H9 (cell line): ENCODE data around the gene C11orf58. TPM values are rescaled to one million over a fixed set of nuclear protein-coding genes. Genes with fewer than 3 reads are reported as not detected.
A peak's percentile ranks its signal among the peaks of the same experiment; 100 is the strongest.

Source experiments
- DNase-seq: peaks from one replicate; pipeline ENCODE4 v3.0.0-alpha.2; 2017
- H2AFZ ChIP-seq: one replicate; pipeline ENCODE4 v1.6.1; 2013; ENCODE audit warnings: mild to moderate bottlenecking, low read length, control low read depth, moderate library complexity
- H2AK5ac ChIP-seq: 2 replicates; pipeline ENCODE4 v1.6.1; 2013; ENCODE audit warnings: low read length, control low read depth, mixed read lengths; ENCODE audit not compliant: insufficient read length
- H2BK120ac ChIP-seq: one replicate; pipeline ENCODE4 v1.6.1; 2013; ENCODE audit warnings: low read depth, mild to moderate bottlenecking, low read length, control low read depth, inconsistent platforms; ENCODE audit not compliant: poor library complexity, severe bottlenecking
- H2BK12ac ChIP-seq: 2 replicates; pipeline ENCODE4 v1.6.1; 2013; ENCODE audit warnings: low read length, control low read depth, mixed read lengths, low read depth; ENCODE audit not compliant: insufficient read length
- H2BK15ac ChIP-seq: 2 replicates; pipeline ENCODE4 v1.6.1; 2013; ENCODE audit warnings: low read depth, low read length, control low read depth
- H2BK20ac ChIP-seq: one replicate; pipeline ENCODE4 v1.6.1; 2013; ENCODE audit warnings: low read depth, mild to moderate bottlenecking, low read length, control low read depth, inconsistent platforms; ENCODE audit not compliant: poor library complexity, severe bottlenecking
- H2BK5ac ChIP-seq: 2 replicates; pipeline ENCODE4 v1.6.1; 2013; ENCODE audit warnings: low read length, control low read depth, mixed read lengths; ENCODE audit not compliant: insufficient read length
- H3K14ac ChIP-seq: 2 replicates; pipeline ENCODE4 v1.6.1; 2013; ENCODE audit warnings: low read length, control low read depth; ENCODE audit not compliant: insufficient read depth
- H3K18ac ChIP-seq: 2 replicates; pipeline ENCODE4 v1.6.1; 2013; ENCODE audit warnings: low read depth, mild to moderate bottlenecking, mixed read lengths, low read length, control low read depth; ENCODE audit not compliant: insufficient read length
- H3K23ac ChIP-seq: 2 replicates; pipeline ENCODE4 v1.6.1; 2013; ENCODE audit warnings: low read length, control low read depth, mixed read lengths, low read depth; ENCODE audit not compliant: insufficient read length
- H3K23me2 ChIP-seq: 2 replicates; pipeline ENCODE4 v1.6.1; 2013; ENCODE audit warnings: low read depth, mild to moderate bottlenecking, mixed read lengths, low read length, control low read depth; ENCODE audit not compliant: insufficient read length, poor library complexity, severe bottlenecking
- H3K27ac ChIP-seq: 2 replicates; pipeline ENCODE4 v1.5.1; 2013; ENCODE audit warnings: low read length, control low read depth, mixed read lengths, low read depth; ENCODE audit not compliant: insufficient read length
- H3K27me3 ChIP-seq: 2 replicates; pipeline ENCODE4 v1.6.1; 2013; ENCODE audit warnings: low read length, control low read depth, inconsistent platforms; ENCODE audit not compliant: insufficient read depth
- H3K4ac ChIP-seq: 2 replicates; pipeline ENCODE4 v1.6.1; 2013; ENCODE audit warnings: low read depth, mild to moderate bottlenecking, control low read depth, inconsistent platforms, low read length, moderate library complexity
- H3K4me1 ChIP-seq: 2 replicates; pipeline ENCODE4 v1.6.1; 2013; ENCODE audit warnings: low read length, control low read depth, inconsistent platforms; ENCODE audit not compliant: insufficient read depth
- H3K4me2 ChIP-seq: 2 replicates; pipeline ENCODE4 v1.6.1; 2013; ENCODE audit warnings: low read length, control low read depth, mixed read lengths; ENCODE audit not compliant: insufficient read length, insufficient read depth
- H3K56ac ChIP-seq: 2 replicates; pipeline ENCODE4 v1.6.1; 2013; ENCODE audit warnings: low read depth, mild to moderate bottlenecking, mixed read lengths, low read length, control low read depth; ENCODE audit not compliant: insufficient read length
- H3K79me1 ChIP-seq: 2 replicates; pipeline ENCODE4 v1.6.1; 2013; ENCODE audit warnings: low read depth, mild to moderate bottlenecking, moderate library complexity, low read length, control low read depth, inconsistent platforms; ENCODE audit not compliant: insufficient read depth, poor library complexity, severe bottlenecking
- H3K79me2 ChIP-seq: 2 replicates; pipeline ENCODE4 v1.6.1; 2013; ENCODE audit warnings: low read length, control low read depth, inconsistent platforms; ENCODE audit not compliant: insufficient read depth
- H3K9ac ChIP-seq: 2 replicates; pipeline ENCODE4 v1.6.1; 2013; ENCODE audit warnings: low read length, control low read depth, mixed read lengths; ENCODE audit not compliant: insufficient read length; ENCODE audit errors: extremely low read depth
- H3K9me3 ChIP-seq: one replicate; pipeline ENCODE4 v1.6.1; 2013; ENCODE audit warnings: low read depth, low read length, inconsistent platforms; ENCODE audit not compliant: control insufficient read depth
- H3T11ph ChIP-seq: one replicate; pipeline ENCODE4 v1.6.1; 2013; ENCODE audit warnings: mild to moderate bottlenecking, low read length, control low read depth, inconsistent platforms
- H4K20me1 ChIP-seq: one replicate; pipeline ENCODE4 v1.6.1; 2013; ENCODE audit not compliant: control insufficient read depth, insufficient read length, insufficient read depth
- H4K5ac ChIP-seq: 2 replicates; pipeline ENCODE4 v1.6.1; 2013; ENCODE audit warnings: low read depth, mild to moderate bottlenecking, mixed read lengths, low read length, control low read depth; ENCODE audit not compliant: insufficient read length
- H4K8ac ChIP-seq: replicated peaks from 2 replicates; pipeline ENCODE4 v1.6.1; 2013; ENCODE audit warnings: low read length, control low read depth, mixed read lengths, low read depth; ENCODE audit not compliant: insufficient read length
- H4K91ac ChIP-seq: 2 replicates; pipeline ENCODE4 v1.6.1; 2013; ENCODE audit warnings: low read depth, mild to moderate bottlenecking, moderate library complexity, mixed read lengths, low read length, control low read depth; ENCODE audit not compliant: insufficient read length
- H3K27ac Mint-ChIP-seq, 3 experiments: 2 replicates in 2 of 3; 3 replicates in 1 of 3; pipeline ENCODE4 v1.8.0; 2020 to 2021; ENCODE audit warnings: mixed read lengths in 3 of 3, mild to moderate bottlenecking in 1 of 3, moderate library complexity in 1 of 3
- H3K27me3 Mint-ChIP-seq: 2 replicates; pipeline ENCODE4 v1.8.0; 2021; ENCODE audit warnings: low read depth, mild to moderate bottlenecking, moderate library complexity, mixed read lengths
- H3K36me3 Mint-ChIP-seq, 3 experiments: 2 replicates in 2 of 3; 3 replicates in 1 of 3; pipeline ENCODE4 v1.8.0; 2020 to 2021; ENCODE audit warnings: low read depth in 3 of 3, mixed read lengths in 3 of 3; ENCODE audit not compliant: insufficient read depth in 1 of 3
- H3K4me1 Mint-ChIP-seq, 2 experiments: 2 replicates each; pipeline ENCODE4 v1.8.0; 2020; ENCODE audit warnings: mixed read lengths in 2 of 2
- H3K4me3 Mint-ChIP-seq, 2 experiments: 2 replicates in 1 of 2; 3 replicates in 1 of 2; pipeline ENCODE4 v1.8.0; 2020 to 2021; ENCODE audit warnings: mild to moderate bottlenecking in 2 of 2, mixed read lengths in 2 of 2, moderate library complexity in 1 of 2
- H3K9me3 Mint-ChIP-seq, 2 experiments: 2 replicates in 1 of 2; 3 replicates in 1 of 2; pipeline ENCODE4 v1.8.0; 2020; ENCODE audit warnings: mild to moderate bottlenecking in 2 of 2, mixed read lengths in 2 of 2, moderate library complexity in 1 of 2
- WGBS: extraction: QIAGEN DNeasy Blood & Tissue Kit; methylation state at CpG from one replicate; pipeline ENCODE4 v1.1.7; 2013; ENCODE audit warnings: missing lambda C conversion rate, low lambda C conversion rate, mixed read lengths; ENCODE audit not compliant: insufficient read length; ENCODE audit errors: extremely low coverage; 5-methylcytosine and 5-hydroxymethylcytosine counted together
- total RNA-seq: library from RNA; stranded (reverse); gene quantifications from 2 replicates; pipeline ENCODE4 v1.2.1, GENCODE V29; 2021
- TF ChIP-seq, protein P1 (sequence below): fragments of 200-600 bp; sonication (generic); conservative IDR thresholded peaks from 3 replicates; pipeline ENCODE4 v1.8.0; 2021; ENCODE audit warnings: antibody characterized with exemption, mild to moderate bottlenecking

The C11orf58 gene
- total RNA-seq, 1 experiment from 2014 or later, result 169 TPM

DNA sequence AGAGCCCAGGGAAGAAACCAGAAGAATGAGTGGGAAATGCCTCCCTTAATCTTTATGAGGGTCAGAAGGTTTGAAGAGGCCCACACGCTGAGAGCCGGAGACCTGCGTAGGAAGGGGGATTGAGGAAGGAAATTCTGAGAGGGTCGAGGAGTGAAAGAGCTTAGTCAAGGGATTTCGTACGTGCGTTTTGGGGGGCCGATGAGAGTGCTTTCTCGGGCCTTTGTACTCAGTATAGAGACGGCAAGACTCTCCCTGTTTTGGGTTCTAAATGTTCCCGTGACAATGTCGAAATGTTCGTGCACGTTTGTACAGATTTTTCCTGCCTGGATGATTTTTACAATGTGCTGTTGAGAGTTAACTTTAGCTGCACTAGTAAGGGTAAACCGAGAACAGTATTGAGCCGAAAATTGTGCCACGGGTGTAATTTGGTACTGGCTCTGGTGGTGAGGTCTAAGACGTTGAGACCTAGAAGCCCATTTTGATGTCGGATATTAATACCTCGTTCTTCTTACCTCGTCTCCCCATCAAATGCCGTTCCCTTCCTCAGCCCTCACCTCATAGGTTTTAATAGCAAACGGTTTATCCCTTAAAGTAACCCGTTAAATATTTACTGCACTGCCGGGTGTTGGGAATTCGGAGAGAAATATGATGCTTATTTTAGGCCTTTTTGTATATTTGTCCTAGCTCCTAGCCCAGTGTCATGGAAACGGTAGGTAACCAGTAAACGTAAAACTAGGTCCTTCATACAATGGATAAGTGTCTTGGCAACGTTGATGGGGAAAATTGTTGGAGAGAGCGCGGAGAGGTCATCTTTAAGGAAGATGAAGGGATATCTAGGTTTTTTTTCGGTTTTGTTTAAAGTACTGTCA is 734 bp downstream of the C11orf58 start:
- H4K5ac ChIP-seq, result no peak overlapping the region
- H3K27ac ChIP-seq, result no peak overlapping the region
- H3K23ac ChIP-seq, result no peak overlapping the region
- no peaks in the 10 kb centered on the region for H3K27me3 Mint-ChIP-seq
- peak overlapping the region; percentile 17 for H2BK5ac ChIP-seq
- TF ChIP-seq, protein P1, sequence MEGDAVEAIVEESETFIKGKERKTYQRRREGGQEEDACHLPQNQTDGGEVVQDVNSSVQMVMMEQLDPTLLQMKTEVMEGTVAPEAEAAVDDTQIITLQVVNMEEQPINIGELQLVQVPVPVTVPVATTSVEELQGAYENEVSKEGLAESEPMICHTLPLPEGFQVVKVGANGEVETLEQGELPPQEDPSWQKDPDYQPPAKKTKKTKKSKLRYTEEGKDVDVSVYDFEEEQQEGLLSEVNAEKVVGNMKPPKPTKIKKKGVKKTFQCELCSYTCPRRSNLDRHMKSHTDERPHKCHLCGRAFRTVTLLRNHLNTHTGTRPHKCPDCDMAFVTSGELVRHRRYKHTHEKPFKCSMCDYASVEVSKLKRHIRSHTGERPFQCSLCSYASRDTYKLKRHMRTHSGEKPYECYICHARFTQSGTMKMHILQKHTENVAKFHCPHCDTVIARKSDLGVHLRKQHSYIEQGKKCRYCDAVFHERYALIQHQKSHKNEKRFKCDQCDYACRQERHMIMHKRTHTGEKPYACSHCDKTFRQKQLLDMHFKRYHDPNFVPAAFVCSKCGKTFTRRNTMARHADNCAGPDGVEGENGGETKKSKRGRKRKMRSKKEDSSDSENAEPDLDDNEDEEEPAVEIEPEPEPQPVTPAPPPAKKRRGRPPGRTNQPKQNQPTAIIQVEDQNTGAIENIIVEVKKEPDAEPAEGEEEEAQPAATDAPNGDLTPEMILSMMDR, result no peak
- H3K9me3 Mint-ChIP-seq, result peaks cover 2 to 4% of the 10 kb centered on the region in 2 experiments; a peak in 3 of 5 replicates
- no peak overlapping the region for H2BK20ac ChIP-seq
- no peak overlapping the region for H2AK5ac ChIP-seq
- peak overlapping the region; percentile 85 for H3K4me2 ChIP-seq
- WGBS, result no CpG with 5 or more reads among the region's 32 CpGs
- no peak overlapping the region for H2BK120ac ChIP-seq
- peak overlapping the region; percentile 87 for H3K18ac ChIP-seq
- peak overlapping the region; percentile 3; the same call in 1 of the 2 replicates for H3K4ac ChIP-seq
- H3K4me3 Mint-ChIP-seq, result no peak overlapping the region
- H3K4me1 Mint-ChIP-seq, result peaks cover 17 to 18% of the 10 kb centered on the region in 2 experiments
- no peak overlapping the region for H4K8ac ChIP-seq
- peak overlapping the region; percentile 96 for H3K9ac ChIP-seq
- H4K91ac ChIP-seq, result peak overlapping the region; percentile 41
- H3K79me2 ChIP-seq, result peaks cover 26% of the 10 kb centered on the region
- no peaks in the 10 kb centered on the region for H3K79me1 ChIP-seq
- no peaks in the 10 kb centered on the region for H4K20me1 ChIP-seq
- peaks cover 13 to 16% (median 15%) of the 10 kb centered on the region in 3 experiments; a peak in 6 of 7 replicates for H3K36me3 Mint-ChIP-seq
- no peak overlapping the region for H3K27ac Mint-ChIP-seq
- peaks cover 5% of the 10 kb centered on the region for H3K23me2 ChIP-seq
- no peak overlapping the region for H2AFZ ChIP-seq
- H2BK15ac ChIP-seq, result no peak overlapping the region
- no peaks in the 10 kb centered on the region for H3K9me3 ChIP-seq
- no peaks in the 10 kb centered on the region for H3K27me3 ChIP-seq
- H3K4me1 ChIP-seq, result no peaks in the 10 kb centered on the region; the same call in 1 of the 2 replicates
- no peak for DNase-seq
- H3T11ph ChIP-seq, result no peak overlapping the region
- H2BK12ac ChIP-seq, result no peak overlapping the region
- H3K56ac ChIP-seq, result peak overlapping the region; percentile 99
- peak overlapping the region; percentile 96 for H3K14ac ChIP-seq
